HG02759 (cell line): ENCODE data around the gene PNPLA3.

Experiments used
- ATAC-seq: cut with Tn5 transposase; IDR thresholded peaks from one replicate; pipeline ENCODE4 v1.9.1; 2021; ENCODE audit warnings: mild to moderate bottlenecking, moderate library complexity; ENCODE audit not compliant: unreplicated experiment

PNPLA3 gene

DNA sequence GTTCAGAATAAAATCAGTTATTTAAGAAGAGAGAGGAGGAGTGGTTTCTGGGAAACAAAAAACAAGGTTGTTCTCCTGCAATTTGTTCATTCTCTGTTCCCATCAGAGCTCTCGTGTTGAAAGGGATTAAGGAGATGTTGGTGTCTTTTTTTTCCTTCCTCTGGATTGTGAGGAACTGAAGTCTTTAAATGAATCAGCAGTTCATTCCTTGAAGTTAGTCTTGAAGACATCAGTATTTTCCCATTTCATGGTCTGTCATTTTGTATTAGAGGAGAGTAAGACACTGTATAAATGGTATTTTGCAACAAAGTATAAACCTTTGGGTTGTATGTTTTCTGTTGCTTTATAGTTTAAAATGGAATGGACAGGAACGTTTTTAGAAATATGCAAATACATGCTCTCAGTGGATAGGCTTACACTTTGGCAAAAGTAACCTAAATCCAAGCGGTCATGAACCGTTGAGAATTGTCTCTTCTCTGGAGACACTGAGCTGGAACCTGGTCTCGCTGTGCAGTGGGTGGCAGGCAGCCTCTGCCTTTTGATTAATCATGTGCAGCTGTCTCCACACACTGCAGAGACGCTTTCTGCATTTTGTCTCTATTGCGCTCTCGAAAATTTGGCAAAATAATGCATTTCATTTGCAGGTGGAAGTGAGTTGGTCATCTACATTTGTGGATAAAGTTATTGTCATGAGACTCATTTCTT is 64.7 kb downstream of the PNPLA3 start:
- no peak for ATAC-seq

DNA sequence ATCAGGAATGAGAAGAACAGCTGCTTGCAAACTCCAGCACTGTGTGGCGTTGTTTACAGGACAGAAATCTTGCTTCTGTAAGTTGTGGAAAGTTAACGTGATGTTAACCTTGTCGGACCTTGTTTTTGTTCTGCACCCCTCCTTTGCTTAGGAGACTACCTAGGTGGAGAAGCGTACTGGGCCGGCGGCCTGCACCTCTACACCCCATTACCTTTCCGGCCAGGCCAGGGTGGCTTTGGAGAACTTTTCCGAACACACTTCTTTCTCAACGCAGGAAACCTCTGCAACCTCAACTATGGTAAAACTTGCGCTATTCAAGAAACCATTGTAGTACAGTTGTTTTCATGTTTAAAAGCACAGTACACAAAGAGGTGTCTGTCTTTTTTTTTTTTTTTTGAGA is 65.4 kb downstream of the PNPLA3 start:
- no peak for ATAC-seq

DNA sequence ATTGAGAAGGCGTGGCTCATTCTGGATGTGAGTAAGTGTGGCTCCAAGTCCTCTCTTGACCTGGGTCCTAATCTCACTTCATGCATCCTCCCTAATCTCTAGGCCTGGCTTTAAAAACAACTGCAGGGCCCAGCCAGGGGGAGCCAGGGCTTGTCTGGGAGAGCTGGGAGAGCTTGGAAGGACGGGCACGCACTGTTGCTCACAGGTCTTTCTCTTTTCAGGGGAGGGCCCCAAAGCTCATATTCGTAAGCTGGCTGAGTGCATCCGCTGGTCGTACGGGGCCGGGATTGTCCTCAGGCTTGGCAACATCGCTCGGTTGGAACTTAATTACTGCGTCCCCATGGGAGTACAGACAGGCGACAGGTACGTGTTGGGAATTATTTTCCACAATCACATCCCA is 66.4 kb downstream of the PNPLA3 start:
- no peak for ATAC-seq

DNA sequence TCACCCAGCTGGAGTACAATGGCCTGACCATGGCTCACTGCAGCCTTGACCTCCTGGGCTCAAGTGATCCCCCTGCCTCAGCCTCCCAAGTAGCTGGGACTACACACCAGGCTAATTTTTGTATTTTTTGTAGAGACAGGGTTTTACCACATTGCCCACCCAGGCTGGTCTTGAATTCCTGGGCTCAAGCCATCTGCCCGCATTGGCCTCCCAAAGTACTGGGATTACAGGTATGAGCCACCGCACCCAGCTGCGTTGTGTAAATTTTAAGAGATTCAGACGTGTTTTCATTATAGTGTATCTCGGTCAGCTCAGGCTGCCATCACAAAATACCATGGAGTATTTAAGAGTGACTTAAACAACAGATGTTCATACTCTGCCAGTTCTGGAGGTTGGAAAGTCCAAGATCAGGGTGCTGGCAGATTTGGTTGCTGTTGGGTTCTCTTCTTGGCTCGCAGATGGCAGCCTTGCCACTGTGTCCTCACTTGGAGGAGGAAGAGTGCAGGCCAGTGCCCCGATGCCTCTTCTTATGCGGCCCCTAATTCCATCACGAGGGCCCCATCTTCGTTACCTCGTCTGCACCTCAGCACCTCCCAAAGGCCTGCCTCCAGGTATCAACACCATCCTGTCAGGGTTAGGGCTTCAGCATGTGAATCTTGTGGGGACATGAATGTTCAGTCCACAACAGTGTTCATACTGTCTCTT is 67.9 kb downstream of the PNPLA3 start:
- no peak for ATAC-seq

DNA sequence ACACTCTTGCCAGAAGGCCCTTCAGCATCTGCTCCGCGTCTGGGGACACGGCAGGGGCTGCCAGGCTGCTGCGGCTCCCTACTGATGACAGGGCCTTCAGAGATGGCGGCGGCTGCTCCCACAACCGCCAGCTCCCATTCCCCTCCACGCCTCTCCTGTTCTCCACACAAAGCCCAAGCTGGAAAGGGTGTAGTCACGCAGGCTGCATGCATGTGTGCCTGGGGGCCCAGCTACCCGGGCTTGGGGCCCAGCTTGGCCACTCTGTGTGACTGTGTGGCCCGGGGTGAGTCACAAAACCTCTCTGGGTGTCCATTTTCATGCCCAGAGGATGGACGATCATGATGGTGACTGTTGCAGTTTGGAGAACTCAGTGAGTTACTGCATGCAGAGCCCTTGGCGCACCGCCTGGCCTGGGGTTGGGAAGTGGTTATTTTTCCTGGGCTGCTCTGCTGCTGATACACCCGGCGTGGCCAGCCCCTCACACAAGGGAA is 68.8 kb downstream of the PNPLA3 start:
- ATAC-seq: no peak

DNA sequence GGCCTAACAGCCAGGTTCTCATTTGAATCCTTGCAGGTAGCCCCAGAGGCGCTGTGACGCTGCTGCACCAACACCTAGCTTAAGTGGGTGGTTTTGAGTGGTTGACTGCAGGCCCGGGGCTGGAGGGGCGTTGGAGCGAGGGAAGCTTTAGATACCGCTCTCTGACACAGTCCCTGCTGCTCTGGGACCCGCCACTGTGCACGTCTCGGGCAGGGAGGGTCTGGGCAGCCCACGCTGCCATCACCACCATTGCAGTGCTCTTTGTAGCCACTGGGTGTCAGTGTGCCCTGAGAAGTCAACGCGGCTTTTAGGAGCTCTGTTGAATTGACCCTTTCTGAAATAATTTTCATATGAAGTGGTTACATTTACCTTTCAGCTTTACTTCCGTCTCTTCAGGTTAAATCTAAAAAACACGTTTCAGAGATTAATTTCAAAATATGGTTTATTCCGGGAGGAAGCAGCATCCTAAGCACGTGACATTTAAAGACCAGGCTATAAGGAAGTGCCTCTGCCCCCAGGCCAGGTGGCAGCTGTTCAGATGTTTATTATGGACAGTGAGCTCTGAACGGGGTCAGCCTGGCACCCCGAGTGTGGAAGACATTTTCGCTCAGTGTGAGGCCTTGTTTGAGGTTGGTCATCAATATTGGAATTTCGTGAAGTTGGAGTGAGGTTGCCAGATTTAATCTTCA is 69.6 kb downstream of the PNPLA3 start:
- ATAC-seq: no peak

DNA sequence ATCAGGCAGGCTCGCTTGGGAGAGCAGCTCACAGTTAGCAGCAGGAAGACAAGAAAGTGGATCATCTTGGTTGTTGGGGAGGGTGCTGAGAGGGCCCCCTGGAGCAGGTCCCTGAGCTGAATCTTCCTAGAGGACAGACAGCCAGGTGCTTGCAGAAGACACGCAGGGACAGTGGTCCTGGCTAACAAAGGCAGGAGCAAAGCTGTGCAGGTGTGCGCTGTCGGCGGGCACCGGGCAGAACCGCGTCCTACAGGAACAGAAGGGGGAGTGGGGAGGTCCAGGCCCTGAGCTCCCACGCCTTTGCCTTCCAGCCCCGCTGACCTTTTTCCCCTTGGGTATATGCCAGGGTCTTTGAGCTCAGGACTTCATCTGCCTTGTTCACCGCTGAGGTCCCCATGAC is 70.4 kb downstream of the PNPLA3 start:
- no peak for ATAC-seq

DNA sequence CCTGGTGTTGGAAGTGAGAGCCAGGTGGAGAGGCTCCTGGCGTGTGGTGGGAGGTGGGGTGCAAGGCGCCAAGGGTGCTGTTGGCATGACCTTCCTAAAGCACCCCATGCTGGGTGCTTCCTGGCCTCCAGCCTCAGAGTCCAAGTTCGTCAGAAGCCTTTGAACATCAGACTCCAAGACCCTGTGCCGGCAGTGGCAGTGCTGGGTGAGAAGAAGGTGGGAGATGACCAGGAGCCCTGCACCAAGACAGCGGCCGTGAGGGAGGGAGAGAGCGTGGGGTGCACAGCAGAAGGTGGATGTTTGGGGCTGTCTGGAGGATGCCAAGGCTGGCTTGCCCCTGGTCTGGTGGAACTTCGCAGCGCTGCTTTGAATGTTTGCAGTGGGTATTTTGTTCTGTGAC is 70.8 kb downstream of the PNPLA3 start:
- ATAC-seq: no peak

DNA sequence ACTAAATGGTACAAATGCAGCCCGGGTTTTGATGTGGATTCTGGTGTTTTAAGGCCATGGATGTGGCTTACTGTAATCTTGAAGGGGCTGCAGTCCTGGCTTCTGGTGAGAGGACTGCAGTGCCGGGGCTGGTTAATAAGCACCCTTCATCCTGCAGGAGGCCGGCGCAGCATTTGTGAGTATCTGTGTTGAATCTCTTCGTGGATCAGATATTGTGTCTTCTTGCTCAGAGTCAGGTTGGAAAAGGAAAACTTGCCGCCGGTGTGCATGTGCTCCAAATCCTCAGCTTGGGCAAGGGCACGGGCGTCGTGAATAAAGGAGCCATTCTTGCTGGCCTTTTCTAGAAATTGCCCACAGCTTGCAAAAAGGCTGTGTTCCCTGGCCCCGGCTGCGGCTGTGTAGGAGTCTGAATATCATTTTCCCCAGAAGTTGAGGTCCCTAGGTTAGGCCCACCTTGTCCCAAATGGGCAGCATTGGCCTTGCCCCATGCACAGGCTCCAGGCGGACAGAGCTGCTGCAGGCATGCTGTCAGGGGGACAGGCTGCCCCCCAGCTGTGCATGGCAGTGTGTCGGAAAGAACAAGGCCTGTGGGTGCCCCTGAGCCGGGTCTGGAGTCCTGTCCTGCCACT is 71.6 kb downstream of the PNPLA3 start:
- ATAC-seq: no peak

DNA sequence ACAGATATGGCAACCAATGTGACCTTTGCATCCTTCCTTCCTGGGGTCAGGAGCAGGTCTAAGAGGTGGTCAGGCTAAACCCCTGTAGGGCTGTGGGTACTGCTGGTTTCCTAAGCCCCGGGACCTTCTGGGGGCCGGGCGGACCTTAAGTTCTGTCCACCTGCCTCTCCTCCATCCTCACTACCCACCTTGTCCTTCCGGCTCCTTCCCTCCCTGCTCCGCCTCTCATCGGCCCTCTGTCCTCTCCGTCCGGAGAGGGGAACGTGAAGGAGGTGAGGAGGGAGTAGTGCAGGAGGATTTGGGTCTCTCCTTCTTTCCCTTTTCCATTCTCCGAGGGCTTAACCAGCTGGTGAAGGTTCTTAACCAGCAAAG is 72.2 kb downstream of the PNPLA3 start:
- no peak for ATAC-seq

DNA sequence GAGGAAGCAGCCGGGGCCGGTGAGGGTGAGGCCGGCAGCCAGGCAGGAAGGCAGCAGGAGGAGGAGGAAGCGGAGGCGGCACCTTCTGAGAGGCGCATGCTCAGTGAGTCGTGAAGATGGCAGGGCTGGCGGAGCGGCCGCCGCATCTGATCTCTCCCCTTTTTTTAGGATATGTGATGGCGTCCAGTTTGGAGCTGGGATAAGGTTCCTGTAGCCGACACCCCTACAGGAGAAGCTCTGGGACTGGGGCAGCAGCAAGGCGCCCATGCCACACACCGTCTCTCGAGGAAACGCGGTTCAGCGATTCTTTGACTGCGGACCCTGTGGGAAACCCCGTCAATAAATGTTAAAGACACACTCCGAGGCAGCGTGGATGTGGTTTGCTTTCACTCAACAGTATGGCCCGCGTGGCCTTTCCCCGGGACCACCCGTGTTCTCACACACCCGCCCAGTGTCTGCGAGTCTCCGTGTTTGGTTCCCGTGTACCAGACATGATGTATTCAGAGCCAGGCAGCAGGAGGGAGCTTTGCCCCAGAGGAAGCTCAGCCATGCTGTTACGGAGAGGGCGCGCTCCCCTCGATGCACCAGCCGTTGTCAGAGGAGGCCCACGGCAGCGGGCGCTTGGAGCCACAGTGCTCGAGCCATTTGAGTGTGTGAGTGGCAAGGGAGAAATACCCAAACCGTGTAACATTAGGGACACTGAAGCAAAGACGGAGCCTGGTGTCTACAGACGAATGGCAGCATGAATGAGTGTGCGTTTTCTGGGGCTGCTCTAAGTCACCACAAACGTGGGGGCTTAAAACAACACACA is 72.8 kb downstream of the PNPLA3 start:
- ATAC-seq: peak; percentile 73

DNA sequence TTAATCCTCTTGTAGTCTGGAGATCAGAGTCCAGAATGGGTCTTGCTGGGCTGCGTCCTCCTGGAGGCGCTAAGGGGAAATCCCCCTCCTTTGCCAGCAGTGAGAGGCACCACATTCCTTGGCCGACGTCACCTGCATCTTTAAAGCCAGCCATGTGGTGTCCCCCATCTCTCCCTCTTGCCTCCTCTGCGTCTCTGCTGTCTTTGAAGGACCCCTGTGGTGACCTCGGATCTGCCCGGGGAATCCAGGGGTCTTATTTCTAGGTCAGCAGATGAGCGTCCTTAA is 73.3 kb downstream of the PNPLA3 start:
- no peak for ATAC-seq
